ENCODE measurements around the gene DNAH17. TPM values are rescaled to one million over a fixed set of nuclear protein-coding genes. Genes with fewer than 3 reads are reported as not detected.

The DNAH17 gene
- total RNA-seq, 4 donors from 2014 or later, result 0.19 to 0.31 TPM; not detected in 2

DNA sequence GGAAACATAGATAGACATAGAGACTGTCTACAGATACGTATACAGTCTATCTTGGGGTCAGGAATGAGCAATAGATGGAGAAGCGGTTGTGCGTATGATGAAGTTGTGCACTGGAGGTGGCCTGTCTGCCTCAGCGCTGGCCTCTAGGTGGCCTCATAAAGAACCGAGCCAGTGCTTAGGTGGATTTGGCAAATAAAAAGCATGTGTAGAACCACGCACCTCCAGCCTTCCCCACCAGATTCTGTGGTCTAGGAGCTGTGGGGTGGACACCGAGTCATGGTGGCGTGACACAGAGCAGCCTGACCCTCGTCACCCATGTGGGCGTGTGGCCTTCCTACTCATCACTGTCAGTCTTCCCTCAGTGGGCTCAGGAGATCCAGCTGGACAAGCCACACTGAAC lies 164.8 kb downstream of the DNAH17 start:
- WGBS, 2 donors, result 71 to 86% methylated on average over 5 to 9 of the region's 10 CpGs
- no peaks in the 10 kb centered on the region for H3K27me3 ChIP-seq
- no peaks in the 10 kb centered on the region for H3K9me3 ChIP-seq
- no peak overlapping the region for H3K4me3 ChIP-seq
- intact Hi-C loops (cut with DNase I), result no loop called here
- TF ChIP-seq, protein P1, sequence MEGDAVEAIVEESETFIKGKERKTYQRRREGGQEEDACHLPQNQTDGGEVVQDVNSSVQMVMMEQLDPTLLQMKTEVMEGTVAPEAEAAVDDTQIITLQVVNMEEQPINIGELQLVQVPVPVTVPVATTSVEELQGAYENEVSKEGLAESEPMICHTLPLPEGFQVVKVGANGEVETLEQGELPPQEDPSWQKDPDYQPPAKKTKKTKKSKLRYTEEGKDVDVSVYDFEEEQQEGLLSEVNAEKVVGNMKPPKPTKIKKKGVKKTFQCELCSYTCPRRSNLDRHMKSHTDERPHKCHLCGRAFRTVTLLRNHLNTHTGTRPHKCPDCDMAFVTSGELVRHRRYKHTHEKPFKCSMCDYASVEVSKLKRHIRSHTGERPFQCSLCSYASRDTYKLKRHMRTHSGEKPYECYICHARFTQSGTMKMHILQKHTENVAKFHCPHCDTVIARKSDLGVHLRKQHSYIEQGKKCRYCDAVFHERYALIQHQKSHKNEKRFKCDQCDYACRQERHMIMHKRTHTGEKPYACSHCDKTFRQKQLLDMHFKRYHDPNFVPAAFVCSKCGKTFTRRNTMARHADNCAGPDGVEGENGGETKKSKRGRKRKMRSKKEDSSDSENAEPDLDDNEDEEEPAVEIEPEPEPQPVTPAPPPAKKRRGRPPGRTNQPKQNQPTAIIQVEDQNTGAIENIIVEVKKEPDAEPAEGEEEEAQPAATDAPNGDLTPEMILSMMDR (IDR thresholded peaks at IDR 0.05), result peak in 4 of 6 experiments; percentile 10 to 42 (median 18)
- TF ChIP-seq POLR2A (IDR thresholded peaks at IDR 0.05), result no peak
- peaks cover 0 to 65% (median 0%) of the 10 kb centered on the region in 3 donors for H3K36me3 ChIP-seq
- DNase-seq, result no peak
- H3K4me1 ChIP-seq, result peaks cover 26 to 96% (median 70%) of the 10 kb centered on the region in 3 donors
- H3K27ac ChIP-seq, result peak overlapping the region in 2 of 4 donors; percentile 85 to 94

DNA sequence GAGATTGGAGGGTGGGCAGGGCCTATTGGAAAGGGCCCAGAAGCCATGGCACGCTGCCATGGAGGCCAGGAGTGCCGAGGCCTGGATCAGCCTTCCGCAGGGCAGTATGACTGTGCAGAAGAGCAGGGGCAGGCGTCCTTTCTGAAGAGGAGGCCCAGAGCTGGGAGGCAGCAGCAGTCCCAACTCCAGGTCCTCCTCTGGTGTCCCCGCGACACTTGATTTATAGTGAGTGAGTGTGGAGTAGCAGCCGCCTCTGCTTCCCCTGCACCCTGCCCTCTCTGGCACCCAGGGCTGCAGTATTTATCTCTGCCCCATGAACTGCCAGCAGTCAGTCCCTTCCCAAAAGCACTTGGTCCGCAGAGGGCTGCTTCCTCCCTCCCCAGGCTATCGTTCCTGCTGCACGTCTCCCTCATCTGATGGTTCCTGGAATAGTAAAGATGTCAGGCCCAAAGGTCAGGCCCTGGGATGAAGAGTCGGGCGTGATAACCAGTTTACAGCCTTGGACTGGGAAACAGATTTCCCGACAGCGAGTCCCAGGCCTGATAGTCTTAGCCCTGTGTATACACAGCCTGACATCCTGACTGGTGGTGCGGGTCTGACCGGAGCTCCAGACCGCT lies 165.8 kb downstream of the DNAH17 start:
- Histone ChIP-seq H3K36me3 (peaks cover 0 to 65% (median 0%) of the 10 kb centered on the region in 3 donors), H3K27me3 (no peaks in the 10 kb centered on the region), H3K4me1 (peaks cover 29 to 96% (median 71%) of the 10 kb centered on the region in 3 donors), H3K27ac (peak overlapping the region in 2 of 4 donors; percentile 39 to 40), H3K4me3 (no peak overlapping the region), H3K9me3 (no peaks in the 10 kb centered on the region)
- WGBS, 2 donors, result 63 to 73% methylated on average over 17 of the region's 17 CpGs
- TF ChIP-seq, protein P1 (IDR thresholded peaks at IDR 0.05), result no peak
- TF ChIP-seq POLR2A (IDR thresholded peaks at IDR 0.05), result no peak
- DNase-seq, result no peak
- intact Hi-C loops (cut with DNase I), result no loop called here

DNA sequence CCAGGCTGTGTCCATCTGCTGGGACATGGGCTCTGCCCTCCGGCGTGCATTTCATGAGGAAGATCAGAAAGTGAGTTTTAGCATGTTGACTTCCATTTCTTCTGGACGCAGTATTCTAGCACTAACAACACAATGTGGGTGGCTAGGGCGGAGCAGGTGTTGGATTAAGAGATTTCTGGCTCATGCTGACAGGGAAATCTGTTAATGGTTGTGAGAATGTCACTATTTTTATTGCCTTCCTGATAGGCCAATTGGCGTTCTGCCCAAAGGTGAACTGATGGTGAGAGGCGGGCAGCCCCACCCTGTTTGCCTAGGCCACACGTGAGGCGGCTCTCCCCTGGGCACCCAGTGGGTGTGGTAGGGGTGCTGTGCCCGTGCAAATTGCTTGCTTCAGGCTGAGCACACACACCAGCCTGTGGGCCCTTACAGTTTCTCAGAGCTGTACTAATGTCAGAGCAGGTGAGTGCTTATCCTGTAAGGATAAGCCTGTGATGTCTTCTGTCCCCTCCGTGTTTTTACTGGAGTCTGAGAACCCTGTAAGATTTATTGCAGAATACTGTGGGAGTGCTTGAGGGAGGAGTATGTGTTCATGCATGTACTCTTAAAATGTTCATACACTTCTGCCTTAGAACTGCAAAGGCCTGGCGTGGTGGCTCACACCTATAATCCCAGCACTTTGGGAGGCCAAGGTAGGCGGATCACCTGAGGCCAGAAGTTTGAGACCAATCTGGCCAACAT lies 167.8 kb downstream of the DNAH17 start:
- TF ChIP-seq, protein P1 (IDR thresholded peaks at IDR 0.05), result no peak
- no peak for TF ChIP-seq POLR2A (IDR thresholded peaks at IDR 0.05)
- 27 to 50% methylated on average over 6 to 9 of the region's 12 CpGs for WGBS, 2 donors
- no peaks in the 10 kb centered on the region for H3K9me3 ChIP-seq
- DNase-seq, result no peak
- peaks cover 0 to 65% (median 2%) of the 10 kb centered on the region in 3 donors for H3K36me3 ChIP-seq
- intact Hi-C loops (cut with DNase I), result no loop called here
- peak overlapping the region; percentile 19 to 57 (median 50) for H3K27ac ChIP-seq
- no peaks in the 10 kb centered on the region for H3K27me3 ChIP-seq
- H3K4me1 ChIP-seq, result peaks cover 29 to 79% (median 56%) of the 10 kb centered on the region in 3 donors
- no peak overlapping the region for H3K4me3 ChIP-seq

DNA sequence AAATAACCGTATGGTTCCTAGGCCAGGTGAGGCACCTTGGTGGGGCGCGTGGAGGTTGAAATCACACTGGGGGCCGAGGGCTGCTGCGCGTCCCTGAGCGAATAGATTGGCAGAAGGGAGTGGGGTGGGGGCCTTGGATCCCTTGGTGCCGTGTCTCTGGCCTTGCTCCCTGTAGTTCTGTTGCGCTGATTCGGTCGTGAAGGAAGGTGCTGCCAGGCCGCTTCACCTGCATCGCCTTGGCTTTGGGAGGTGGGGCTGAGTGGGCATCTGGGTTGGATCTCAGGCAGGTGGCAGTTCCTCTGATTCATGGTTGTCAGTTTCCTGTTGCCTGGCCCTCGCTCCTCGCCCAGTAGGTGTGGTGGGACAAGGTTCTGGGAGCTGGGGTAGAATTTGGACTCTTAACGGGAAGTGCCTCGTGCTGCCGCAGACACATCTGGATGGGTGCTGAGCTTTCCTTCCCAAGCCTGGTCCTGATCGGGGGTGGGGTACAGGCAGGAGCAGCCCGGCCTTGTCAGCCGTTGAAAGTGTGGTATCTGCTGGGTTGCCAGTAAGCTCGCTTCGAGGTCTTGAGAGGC lies 168.6 kb downstream of the DNAH17 start:
- DNase-seq, result no peak
- Histone ChIP-seq H3K9me3 (no peaks in the 10 kb centered on the region), H3K27ac (peak overlapping the region; percentile 19 to 57 (median 50)), H3K27me3 (no peaks in the 10 kb centered on the region), H3K4me3 (no peak overlapping the region), H3K4me1 (peaks cover 24 to 72% (median 50%) of the 10 kb centered on the region in 3 donors), H3K36me3 (peaks cover 5 to 65% (median 10%) of the 10 kb centered on the region in 3 donors)
- TF ChIP-seq, protein P1 (IDR thresholded peaks at IDR 0.05), result no peak
- TF ChIP-seq POLR2A (IDR thresholded peaks at IDR 0.05), result no peak
- 59 to 78% methylated on average over 8 to 19 of the region's 23 CpGs for WGBS, 2 donors
- intact Hi-C loops (cut with DNase I), result no loop called here

Measured in esophagus squamous epithelium (tissue), 5 donors.